DOHH2 (cell line): ENCODE measurements around the gene CPED1.

Source experiments
- CTCF ChIP-seq: fragments of 200-600 bp; sonication (generic); IDR thresholded peaks from one replicate; pipeline ENCODE4 v1.5.1; 2014; ENCODE audit warnings: antibody characterized with exemption, mild to moderate bottlenecking, low read depth, low read length; ENCODE audit not compliant: poor library complexity, severe bottlenecking
- EZH2phosphoT487 ChIP-seq: fragments of 200-600 bp; sonication (generic); IDR thresholded peaks from 2 replicates; pipeline ENCODE4 v1.6.1; 2017; ENCODE audit warnings: borderline replicate concordance, mild to moderate bottlenecking, antibody characterized with exemption, low read length, moderate library complexity, mixed read lengths

DNA sequence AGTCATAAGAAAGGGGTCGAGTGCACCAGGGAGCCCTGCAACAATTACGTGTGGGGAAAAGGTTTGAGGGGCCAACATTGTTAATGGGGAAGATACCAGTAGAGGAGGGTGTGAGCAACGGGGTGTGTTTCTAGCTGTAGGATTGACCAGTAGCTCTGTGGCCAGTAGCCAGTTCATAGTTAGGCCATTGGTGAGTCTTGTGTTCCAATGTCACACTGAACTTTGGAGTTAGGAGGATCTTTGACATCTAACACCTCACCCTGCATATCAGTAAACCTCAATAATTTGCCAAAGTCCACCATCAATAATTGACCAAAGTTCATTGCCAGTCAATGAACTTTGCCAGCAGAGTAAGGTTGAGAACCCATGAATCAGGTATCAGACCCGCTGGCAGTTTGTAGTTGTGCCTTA lies 168.8 kb downstream of the CPED1 start:
- no peak for TF ChIP-seq CTCF
- no peak for TF ChIP-seq EZH2phosphoT487
